ENCODE measurements around the gene MRC2.

- TF ChIP-seq ZNF292 (CRISPR knock-in tag; IDR thresholded peaks at IDR 0.05; ENCODE audit: borderline replicate concordance, low read depth) (no peak), SNAI1 (CRISPR knock-in tag; IDR thresholded peaks at IDR 0.05; ENCODE audit: borderline replicate concordance) (no peak), AHDC1 (CRISPR knock-in tag; IDR thresholded peaks at IDR 0.05; ENCODE audit: borderline replicate concordance) (no peak), SOX13 (IDR thresholded peaks at IDR 0.05) (no peak), SOX13 (CRISPR knock-in tag; conservative IDR thresholded peaks at IDR 0.05 in 1 of 2, IDR thresholded peaks at IDR 0.05 in 1 of 2) (no peak), MTA3 (CRISPR knock-in tag; IDR thresholded peaks at IDR 0.05) (no peak), EZH2 (conservative IDR thresholded peaks at IDR 0.05; ENCODE audit: low read depth, low read length) (no peak)
- TF ChIP-seq, protein P1, sequence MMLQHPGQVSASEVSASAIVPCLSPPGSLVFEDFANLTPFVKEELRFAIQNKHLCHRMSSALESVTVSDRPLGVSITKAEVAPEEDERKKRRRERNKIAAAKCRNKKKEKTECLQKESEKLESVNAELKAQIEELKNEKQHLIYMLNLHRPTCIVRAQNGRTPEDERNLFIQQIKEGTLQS (CRISPR knock-in tag; IDR thresholded peaks at IDR 0.05) = no peak
Measured at GRCh38 chr17:62653826-62654761, 26.6 kb downstream of the MRC2 start.

Measured in HepG2 (cell line).